Tibial nerve (tissue), 4 donors: ENCODE results near the gene RPS6KA6.

Experiments
- CTCF ChIP-seq, 5 experiments: fragments of 200-600 bp in 3 of 5; fragments of 450-650 bp in 2 of 5; sonication (generic) in 3 of 5; IDR thresholded peaks; one replicate each; pipeline ENCODE4 v1.5.1; 2016 to 2019; ENCODE audit warnings: antibody characterized with exemption in 5 of 5, mild to moderate bottlenecking in 3 of 5, moderate library complexity in 2 of 5
- EP300 ChIP-seq, 2 donors: sonication (generic); formaldehyde crosslinking; IDR thresholded peaks; one replicate each; pipeline ENCODE4 v1.6.1; 2017; ENCODE audit warnings: antibody characterized with exemption in 2 of 2, mild to moderate bottlenecking in 1 of 2
- POLR2A ChIP-seq, 2 donors: fragments of 450-650 bp; IDR thresholded peaks; one replicate each; pipeline ENCODE4 v1.6.1; 2017; ENCODE audit warnings: antibody characterized with exemption in 2 of 2, mild to moderate bottlenecking in 2 of 2, moderate library complexity in 2 of 2

DNA sequence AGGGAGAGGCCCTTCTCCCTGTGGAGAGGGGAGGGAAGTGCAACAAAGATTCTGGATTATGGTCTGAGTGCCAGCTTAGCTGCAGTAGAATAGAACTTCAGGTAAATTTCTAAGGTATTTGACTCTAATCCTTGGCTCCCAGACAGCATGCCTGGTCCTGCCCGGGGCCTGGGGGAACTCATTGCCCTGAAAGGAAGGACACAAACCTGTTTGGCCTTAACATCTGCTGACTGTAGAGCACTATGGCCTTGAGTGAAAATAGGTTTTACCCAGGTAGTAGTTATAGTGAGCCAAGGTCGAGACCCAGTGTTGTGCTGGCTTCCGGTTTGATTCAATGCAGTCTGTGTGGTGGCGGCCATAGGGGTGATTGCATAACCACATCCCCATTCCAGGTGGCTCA lies 64.4 kb downstream of the RPS6KA6 start:
- TF ChIP-seq CTCF (IDR thresholded peaks at IDR 0.05), result no peak
- no peak for TF ChIP-seq EP300 (IDR thresholded peaks at IDR 0.05)
- no peak for TF ChIP-seq POLR2A (IDR thresholded peaks at IDR 0.05)
